Keratinocyte (primary cell): Measurements from ENCODE around the gene ZRANB1. TPM values are rescaled to one million over a fixed set of nuclear protein-coding genes. Genes with fewer than 3 reads are reported as not detected.

ENCODE experiments used
- DNase-seq: peaks from one replicate; pipeline ENCODE4 v3.0.0-alpha.2; 2011; ENCODE audit warnings: low read depth, missing footprints, low spot score
- FAIRE-seq: peaks from 2 replicates; lab custom pipeline; 2011; peaks lifted over from hg19 to GRCh38; lab: Jason Lieb, UNC
- H2AFZ ChIP-seq: 2 replicates; pipeline ENCODE4 v1.6.0; 2012; ENCODE audit warnings: low read length, control low read depth, inconsistent platforms; ENCODE audit not compliant: control insufficient read depth
- H3K27ac ChIP-seq: 2 replicates; pipeline ENCODE4 v1.5.1; 2011; ENCODE audit warnings: low read length; ENCODE audit not compliant: control insufficient read depth, insufficient read depth
- H3K27me3 ChIP-seq: 3 replicates; pipeline ENCODE4 v1.6.0; 2011; ENCODE audit warnings: low read length; ENCODE audit not compliant: control insufficient read depth, insufficient read depth; ENCODE audit errors: extremely low read depth
- H3K36me3 ChIP-seq, 2 experiments: 2 replicates in 1 of 2; 3 replicates in 1 of 2; pipeline ENCODE4 v1.5.1; 2011; ENCODE audit warnings: low read length in 2 of 2, mild to moderate bottlenecking in 1 of 2; ENCODE audit not compliant: control insufficient read depth in 2 of 2, insufficient read depth in 2 of 2; ENCODE audit errors: extremely low read depth in 1 of 2
- H3K4me1 ChIP-seq: 3 replicates; pipeline ENCODE4 v1.5.1; 2011; ENCODE audit warnings: low read length; ENCODE audit not compliant: control insufficient read depth, insufficient read depth; ENCODE audit errors: extremely low read depth
- H3K4me2 ChIP-seq: 3 replicates; pipeline ENCODE4 v1.6.0; 2011; ENCODE audit warnings: low read depth, low read length; ENCODE audit not compliant: control insufficient read depth, insufficient read depth; ENCODE audit errors: extremely low read depth
- H3K4me3 ChIP-seq, 3 experiments: fragments of 200-600 bp in 1 of 3; sonication (generic) in 1 of 3; 2 replicates in 2 of 3; 3 replicates in 1 of 3; pipeline ENCODE4 v1.5.1; 2011 to 2016; ENCODE audit warnings: low read length in 3 of 3, mild to moderate bottlenecking in 3 of 3, control low read depth in 2 of 3, inconsistent platforms in 1 of 3, low read depth in 1 of 3, mixed read lengths in 1 of 3, mixed run types in 1 of 3, moderate library complexity in 1 of 3; ENCODE audit not compliant: control insufficient read depth in 2 of 3, insufficient read depth in 2 of 3; ENCODE audit errors: extremely low read depth in 1 of 3
- H3K79me2 ChIP-seq: 2 replicates; pipeline ENCODE4 v1.6.0; 2012; ENCODE audit warnings: low read length; ENCODE audit not compliant: control insufficient read depth, insufficient read depth
- H3K9ac ChIP-seq: 3 replicates; pipeline ENCODE4 v1.6.0; 2011; ENCODE audit warnings: low read length; ENCODE audit not compliant: control insufficient read depth, insufficient read depth; ENCODE audit errors: extremely low read depth
- H3K9me1 ChIP-seq: 3 replicates; pipeline ENCODE4 v1.6.0; 2011; ENCODE audit warnings: low read length; ENCODE audit not compliant: control insufficient read depth, insufficient read depth; ENCODE audit errors: extremely low read depth
- H3K9me3 ChIP-seq: 2 replicates; pipeline ENCODE4 v1.5.1; 2012; ENCODE audit warnings: low read depth, low read length; ENCODE audit not compliant: control insufficient read depth
- H4K20me1 ChIP-seq: 3 replicates; pipeline ENCODE4 v1.6.0; 2011; ENCODE audit warnings: low read length; ENCODE audit not compliant: control insufficient read depth, insufficient read depth; ENCODE audit errors: extremely low read depth
- EZH2 ChIP-seq: IDR thresholded peaks from one replicate; pipeline ENCODE4 v1.6.1; 2012; ENCODE audit warnings: inconsistent platforms, mild to moderate bottlenecking, low read length, moderate library complexity
- dilution Hi-C: fragments of 300-500 bp; cut with MboI; formaldehyde crosslinking; loops from one replicate; pipeline ENCODE4 v1.7.0; 2020; ENCODE audit warnings: low sequenced_read_pairs; ENCODE audit not compliant: extremely low pct_ligation_motif_present
- polyA plus RNA-seq, 5 experiments: library from polyadenylated mRNA; depleted of rRNA in 3 of 5; stranded (reverse) in 3 of 5; stranded (forward) in 1 of 5; unstranded in 1 of 5; fragments of >200 nt; gene quantifications; 1 replicate in 1 of 5; 2 replicates in 3 of 5; 3 replicates in 1 of 5; pipeline versions ENCODE4 v1.2.1 to v1.2.3, GENCODE V29; 2011 to 2012; ENCODE audit warnings: missing spikeins in 2 of 5, low read depth in 1 of 5, low replicate concordance in 1 of 5
- TF ChIP-seq, protein P1 (sequence below), 3 experiments: IDR thresholded peaks in 1 of 3; conservative IDR thresholded peaks in 1 of 3; optimal IDR thresholded peaks in 1 of 3; 2 replicates in 2 of 3; 3 replicates in 1 of 3; pipeline versions ENCODE3 to v1.5.1; 2011; ENCODE audit warnings: low read length in 3 of 3, mild to moderate bottlenecking in 3 of 3, moderate library complexity in 2 of 3, control low read depth in 1 of 3, inconsistent platforms in 1 of 3; ENCODE audit not compliant: insufficient read depth in 2 of 3; ENCODE audit errors: extremely low read depth in 1 of 3

The ZRANB1 gene
- polyA plus RNA-seq, 1 donor (not counting 4 experiments of a cell fraction or from before 2014, with no cell fraction given) = 9.3 TPM

DNA sequence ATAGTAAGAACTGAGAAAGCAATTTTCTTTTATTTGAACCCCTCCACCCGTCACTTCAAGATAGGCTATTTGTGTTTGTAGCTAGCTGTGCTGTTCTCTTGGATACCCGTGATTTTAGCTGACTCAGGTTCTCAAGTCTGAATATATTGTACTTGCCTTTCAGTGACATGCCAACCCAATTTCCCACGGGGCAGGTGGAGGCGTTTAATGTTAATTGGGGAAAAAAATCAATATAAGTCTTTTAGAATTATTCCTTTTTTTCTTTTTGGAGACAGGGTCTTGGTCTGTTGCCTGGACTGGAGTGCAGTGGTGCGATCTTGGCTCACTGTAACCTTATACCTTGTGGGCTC lies 36.4 kb downstream of the ZRANB1 start:
- H3K27me3 ChIP-seq = no peaks in the 10 kb centered on the region
- peaks cover 4 to 8% of the 10 kb centered on the region in 2 experiments for H3K36me3 ChIP-seq
- no peaks in the 10 kb centered on the region for H4K20me1 ChIP-seq
- dilution Hi-C loops = no loop called here
- FAIRE-seq (no peak), DNase-seq (no peak)
- no peak overlapping the region for H2AFZ ChIP-seq
- H3K4me3 ChIP-seq = no peak overlapping the region
- H3K4me2 ChIP-seq = no peak overlapping the region
- H3K4me1 ChIP-seq = no peaks in the 10 kb centered on the region
- H3K79me2 ChIP-seq = peaks cover 3% of the 10 kb centered on the region
- H3K9ac ChIP-seq = no peak overlapping the region
- H3K9me1 ChIP-seq = no peaks in the 10 kb centered on the region
- H3K27ac ChIP-seq = no peak overlapping the region
- no peak for TF ChIP-seq EZH2
- TF ChIP-seq, protein P1, sequence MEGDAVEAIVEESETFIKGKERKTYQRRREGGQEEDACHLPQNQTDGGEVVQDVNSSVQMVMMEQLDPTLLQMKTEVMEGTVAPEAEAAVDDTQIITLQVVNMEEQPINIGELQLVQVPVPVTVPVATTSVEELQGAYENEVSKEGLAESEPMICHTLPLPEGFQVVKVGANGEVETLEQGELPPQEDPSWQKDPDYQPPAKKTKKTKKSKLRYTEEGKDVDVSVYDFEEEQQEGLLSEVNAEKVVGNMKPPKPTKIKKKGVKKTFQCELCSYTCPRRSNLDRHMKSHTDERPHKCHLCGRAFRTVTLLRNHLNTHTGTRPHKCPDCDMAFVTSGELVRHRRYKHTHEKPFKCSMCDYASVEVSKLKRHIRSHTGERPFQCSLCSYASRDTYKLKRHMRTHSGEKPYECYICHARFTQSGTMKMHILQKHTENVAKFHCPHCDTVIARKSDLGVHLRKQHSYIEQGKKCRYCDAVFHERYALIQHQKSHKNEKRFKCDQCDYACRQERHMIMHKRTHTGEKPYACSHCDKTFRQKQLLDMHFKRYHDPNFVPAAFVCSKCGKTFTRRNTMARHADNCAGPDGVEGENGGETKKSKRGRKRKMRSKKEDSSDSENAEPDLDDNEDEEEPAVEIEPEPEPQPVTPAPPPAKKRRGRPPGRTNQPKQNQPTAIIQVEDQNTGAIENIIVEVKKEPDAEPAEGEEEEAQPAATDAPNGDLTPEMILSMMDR (optimal IDR thresholded peaks at IDR 0.05 in 1 of 3, IDR thresholded peaks at IDR 0.05 in 1 of 3, conservative IDR thresholded peaks at IDR 0.05 in 1 of 3; ENCODE audit: extremely low read depth in 1 of 3, insufficient read depth in 2 of 3, low read length in 3 of 3) = no peak
- H3K9me3 ChIP-seq = no peaks in the 10 kb centered on the region

DNA sequence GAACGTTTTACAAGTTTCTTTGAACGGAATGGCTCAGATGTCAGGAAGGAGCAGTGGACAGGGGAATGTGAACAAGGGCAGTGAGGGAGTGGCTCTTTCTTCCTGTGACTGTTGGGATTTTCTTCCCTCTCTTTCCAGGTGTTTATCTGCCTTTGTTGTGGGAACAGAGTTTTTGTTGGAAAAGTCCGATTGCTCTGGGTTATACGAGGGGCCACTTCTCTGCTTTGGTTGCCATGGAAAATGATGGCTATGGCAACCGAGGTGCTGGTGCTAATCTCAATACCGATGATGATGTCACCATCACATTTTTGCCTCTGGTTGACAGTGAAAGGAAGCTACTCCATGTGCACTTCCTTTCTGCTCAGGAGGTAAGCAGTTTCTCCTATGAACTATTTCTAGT lies 41.4 kb downstream of the ZRANB1 start:
- Histone ChIP-seq H2AFZ (no peak overlapping the region), H3K4me3 (no peak overlapping the region), H3K27me3 (no peaks in the 10 kb centered on the region), H3K9me1 (no peaks in the 10 kb centered on the region), H3K4me1 (no peaks in the 10 kb centered on the region), H3K4me2 (no peak overlapping the region), H4K20me1 (no peaks in the 10 kb centered on the region), H3K9ac (no peak overlapping the region), H3K9me3 (no peaks in the 10 kb centered on the region), H3K36me3 (peaks cover 12 to 13% of the 10 kb centered on the region in 2 experiments), H3K27ac (no peak overlapping the region), H3K79me2 (peaks cover 4% of the 10 kb centered on the region)
- FAIRE-seq (no peak), DNase-seq (no peak)
- dilution Hi-C loops = no loop called here
- no peak for TF ChIP-seq EZH2
- TF ChIP-seq, protein P1 (optimal IDR thresholded peaks at IDR 0.05 in 1 of 3, IDR thresholded peaks at IDR 0.05 in 1 of 3, conservative IDR thresholded peaks at IDR 0.05 in 1 of 3; ENCODE audit: extremely low read depth in 1 of 3, insufficient read depth in 2 of 3, low read length in 3 of 3) = no peak
